Keratinocyte (primary cell): ENCODE data around the gene DIPK1B.

Source experiments
- CTCF ChIP-seq, 3 experiments: IDR thresholded peaks in 1 of 3; conservative IDR thresholded peaks in 1 of 3; optimal IDR thresholded peaks in 1 of 3; 2 replicates in 2 of 3; 3 replicates in 1 of 3; pipeline versions ENCODE3 to v1.5.1; 2011; ENCODE audit warnings: low read length in 3 of 3, mild to moderate bottlenecking in 3 of 3, moderate library complexity in 2 of 3, control low read depth in 1 of 3, inconsistent platforms in 1 of 3; ENCODE audit not compliant: insufficient read depth in 2 of 3; ENCODE audit errors: extremely low read depth in 1 of 3
- EZH2 ChIP-seq: IDR thresholded peaks from one replicate; pipeline ENCODE4 v1.6.1; 2012; ENCODE audit warnings: inconsistent platforms, mild to moderate bottlenecking, low read length, moderate library complexity

- TF ChIP-seq CTCF (optimal IDR thresholded peaks at IDR 0.05 in 1 of 3, IDR thresholded peaks at IDR 0.05 in 1 of 3, conservative IDR thresholded peaks at IDR 0.05 in 1 of 3; ENCODE audit: extremely low read depth in 1 of 3, insufficient read depth in 2 of 3, low read length in 3 of 3) (no peak), EZH2 (no peak)
Observed at GRCh38 chr9:136703276-136703860, 9.0 kb upstream of the DIPK1B start.
